Measurements from ENCODE around the gene WWC1. TPM values are rescaled to one million over a fixed set of nuclear protein-coding genes. Genes with fewer than 3 reads are reported as not detected.
"Not testable (repeated sequence)": the region's sequence is repeated elsewhere in the genome, so short reads cannot be mapped to it uniquely, and the experiment has no call there.

Gene WWC1
- total and polyA plus RNA-seq, 12 donors: 0.10 to 5.8 (median 0.55) TPM

- Histone ChIP-seq H3K27me3 (no peaks in the 10 kb centered on the region), H3K9me3 (replicated peaks in 1 of 3) (no peaks in the 10 kb centered on the region), H3K36me3 (replicated peaks in 1 of 2) (no peaks in the 10 kb centered on the region), H3K4me1 (replicated peaks in 1 of 2) (no peaks in the 10 kb centered on the region), H3K4me3 (no peak overlapping the region), H3K27ac (no peak overlapping the region)
- TF ChIP-seq POLR2A (IDR thresholded peaks at IDR 0.05) (no peak), CTCF (IDR thresholded peaks at IDR 0.05) (no peak)
- WGBS, 4 donors: 29 to 43% (median 34%) methylated on average over 7 of the region's 7 CpGs
- intact Hi-C loops (cut with DNase I): no loop called here
- DNase-seq: peak in 2 of 7 donors; percentile 4 to 23
These were observed 9.3 kb upstream of the WWC1 start for GRCh38 chr5:168282120-168282519.

GRCh38 chr5:168284809-168285208 is 6.6 kb upstream of the WWC1 start:
- H3K9me3 ChIP-seq (replicated peaks in 1 of 3): no peaks in the 10 kb centered on the region
- H3K4me1 ChIP-seq (replicated peaks in 1 of 2): no peaks in the 10 kb centered on the region
- no peak for DNase-seq
- WGBS, 4 donors: 67 to 77% (median 73%) methylated on average over 4 of the region's 4 CpGs
- no peak overlapping the region for H3K27ac ChIP-seq
- intact Hi-C loops (cut with DNase I): no loop called here
- no peak overlapping the region for H3K4me3 ChIP-seq
- no peaks in the 10 kb centered on the region for H3K36me3 ChIP-seq (replicated peaks in 1 of 2)
- H3K27me3 ChIP-seq: no peaks in the 10 kb centered on the region
- TF ChIP-seq CTCF (IDR thresholded peaks at IDR 0.05) (no peak), POLR2A (IDR thresholded peaks at IDR 0.05) (no peak)

GRCh38 chr5:168285696-168286095 is 5.7 kb upstream of the WWC1 start:
- no peak for DNase-seq
- 75 to 83% (median 80%) methylated on average over 2 of the region's 2 CpGs for WGBS, 4 donors
- Histone ChIP-seq H3K4me1 (replicated peaks in 1 of 2) (no peaks in the 10 kb centered on the region), H3K36me3 (replicated peaks in 1 of 2) (no peaks in the 10 kb centered on the region), H3K4me3 (no peak overlapping the region), H3K27ac (no peak overlapping the region), H3K27me3 (peaks cover 5% of the 10 kb centered on the region), H3K9me3 (replicated peaks in 1 of 3) (no peaks in the 10 kb centered on the region)
- no peak for TF ChIP-seq CTCF (IDR thresholded peaks at IDR 0.05)
- TF ChIP-seq POLR2A (IDR thresholded peaks at IDR 0.05): no peak
- intact Hi-C loops (cut with DNase I): no loop called here

GRCh38 chr5:168286386-168286785 is 5.1 kb upstream of the WWC1 start:
- H3K4me3 ChIP-seq: no peak overlapping the region

GRCh38 chr5:168286863-168287262 is 4.6 kb upstream of the WWC1 start:
- H3K36me3 ChIP-seq (replicated peaks in 1 of 2); H3K9me3 ChIP-seq (replicated peaks in 1 of 3); H3K4me1 ChIP-seq (replicated peaks in 1 of 2); H3K4me3 ChIP-seq; H3K27ac ChIP-seq; intact Hi-C loops (cut with DNase I); H3K27me3 ChIP-seq; DNase-seq: not testable (repeated sequence)
- WGBS, 4 donors: 86 to 92% (median 88%) methylated on average over 5 of the region's 5 CpGs

More at GRCh38 chr5:168286386-168286785, 5.1 kb upstream of the WWC1 start:
- Histone ChIP-seq H3K4me1 (replicated peaks in 1 of 2) (no peaks in the 10 kb centered on the region), H3K27me3 (peaks cover 7% of the 10 kb centered on the region), H3K36me3 (replicated peaks in 1 of 2) (no peaks in the 10 kb centered on the region), H3K27ac (no peak overlapping the region), H3K9me3 (replicated peaks in 1 of 3) (no peaks in the 10 kb centered on the region)
- TF ChIP-seq POLR2A (IDR thresholded peaks at IDR 0.05): no peak
- TF ChIP-seq CTCF (IDR thresholded peaks at IDR 0.05): no peak
- no peak for DNase-seq
- intact Hi-C loops (cut with DNase I): no loop called here
- 27 to 36% (median 30%) methylated on average over 3 to 6 of the region's 6 CpGs for WGBS, 4 donors

All from adrenal gland (tissue), 12 donors.